Subcutaneous abdominal adipose tissue (tissue), 5 donors: ENCODE data around the gene NHS.

Source experiments
- H3K27ac ChIP-seq: one replicate; pipeline ENCODE4 v1.7.0; 2013; ENCODE audit warnings: low read depth, mild to moderate bottlenecking, inconsistent platforms, low read length, moderate library complexity
- H3K27me3 ChIP-seq, 5 donors: one replicate each; pipeline ENCODE4 v1.7.0; 2013; ENCODE audit warnings: low read length in 5 of 5, inconsistent platforms in 1 of 5; ENCODE audit not compliant: control insufficient read depth in 5 of 5, insufficient read depth in 4 of 5
- H3K36me3 ChIP-seq, 5 donors: one replicate each; pipeline ENCODE4 v1.7.0; 2013; ENCODE audit warnings: low read length in 5 of 5; ENCODE audit not compliant: control insufficient read depth in 5 of 5, insufficient read depth in 5 of 5
- H3K4me1 ChIP-seq, 5 donors: one replicate each; pipeline ENCODE4 v1.7.0; 2013; ENCODE audit warnings: low read length in 5 of 5, mild to moderate bottlenecking in 3 of 5, moderate library complexity in 1 of 5; ENCODE audit not compliant: control insufficient read depth in 5 of 5, insufficient read depth in 5 of 5
- H3K4me3 ChIP-seq, 5 donors: one replicate each; pipeline ENCODE4 v1.7.0; 2013; ENCODE audit warnings: low read length in 5 of 5, low read depth in 1 of 5
- H3K9ac ChIP-seq, 5 donors: one replicate each; pipeline ENCODE4 v1.7.0; 2013; ENCODE audit warnings: low read length in 5 of 5, mild to moderate bottlenecking in 4 of 5, moderate library complexity in 3 of 5
- H3K9me3 ChIP-seq, 5 donors: one replicate each; pipeline ENCODE4 v1.7.0; 2013; ENCODE audit warnings: low read length in 5 of 5; ENCODE audit not compliant: control insufficient read depth in 5 of 5
- donor health status: healthy.
- donor health status: healthy.
- donor health status: healthy.
- donor health status: healthy.
- donor health status: healthy.

Gene NHS

GRCh38 chrX:17414027-17414658, 39.1 kb downstream of the NHS start:
- Histone ChIP-seq H3K36me3 (no peaks in the 10 kb centered on the region), H3K9ac (peak overlapping the region in 1 of 5 donors; percentile 32), H3K27ac (peak overlapping the region; percentile 40), H3K9me3 (no peaks in the 10 kb centered on the region), H3K4me3 (no peak overlapping the region), H3K4me1 (peaks cover 0 to 16% (median 4%) of the 10 kb centered on the region in 5 donors), H3K27me3 (peaks cover 0 to 5% (median 3%) of the 10 kb centered on the region in 5 donors)

- H3K9me3 ChIP-seq: no peaks in the 10 kb centered on the region
- no peaks in the 10 kb centered on the region for H3K36me3 ChIP-seq
- peak overlapping the region; percentile 40 for H3K27ac ChIP-seq
- H3K4me1 ChIP-seq: peaks cover 0 to 16% (median 4%) of the 10 kb centered on the region in 5 donors
- H3K27me3 ChIP-seq: peaks cover 0 to 5% (median 3%) of the 10 kb centered on the region in 5 donors
- H3K9ac ChIP-seq: peak overlapping the region in 1 of 5 donors; percentile 32
- no peak overlapping the region for H3K4me3 ChIP-seq
Measured at GRCh38 chrX:17414839-17415238, 39.8 kb downstream of the NHS start.

GRCh38 chrX:17415242-17415810, 40.3 kb downstream of the NHS start:
- Histone ChIP-seq H3K27me3 (peaks cover 0 to 7% (median 5%) of the 10 kb centered on the region in 5 donors), H3K27ac (peak overlapping the region; percentile 6), H3K4me1 (peaks cover 0 to 16% (median 4%) of the 10 kb centered on the region in 5 donors)

GRCh38 chrX:17417372-17417771, 42.4 kb downstream of the NHS start:
- H3K9ac ChIP-seq: no peak overlapping the region
- peaks cover 0 to 16% (median 4%) of the 10 kb centered on the region in 5 donors for H3K4me1 ChIP-seq
- H3K36me3 ChIP-seq: no peaks in the 10 kb centered on the region
- H3K9me3 ChIP-seq: no peaks in the 10 kb centered on the region
- H3K27me3 ChIP-seq: peaks cover 0 to 8% (median 4%) of the 10 kb centered on the region in 5 donors
- no peak overlapping the region for H3K27ac ChIP-seq
- H3K4me3 ChIP-seq: no peak overlapping the region

More at GRCh38 chrX:17415242-17415810, 40.3 kb downstream of the NHS start:
- no peak overlapping the region for H3K4me3 ChIP-seq
- no peak overlapping the region for H3K9ac ChIP-seq
- no peaks in the 10 kb centered on the region for H3K9me3 ChIP-seq
- no peaks in the 10 kb centered on the region for H3K36me3 ChIP-seq

- Histone ChIP-seq H3K27ac (no peak overlapping the region), H3K9ac (no peak overlapping the region), H3K36me3 (no peaks in the 10 kb centered on the region), H3K4me1 (no peaks in the 10 kb centered on the region), H3K27me3 (peaks cover 0 to 4% (median 3%) of the 10 kb centered on the region in 5 donors), H3K4me3 (no peak overlapping the region), H3K9me3 (peaks cover 0 to 3% (median 0%) of the 10 kb centered on the region in 5 donors)
Measured at GRCh38 chrX:17425136-17425535, 50.1 kb downstream of the NHS start.

GRCh38 chrX:17425551-17425950, 50.6 kb downstream of the NHS start:
- H3K9ac ChIP-seq: no peak overlapping the region
- no peaks in the 10 kb centered on the region for H3K4me1 ChIP-seq
- no peak overlapping the region for H3K4me3 ChIP-seq
- H3K9me3 ChIP-seq: peaks cover 0 to 3% (median 0%) of the 10 kb centered on the region in 5 donors
- H3K27ac ChIP-seq: no peak overlapping the region
- no peaks in the 10 kb centered on the region for H3K36me3 ChIP-seq
- H3K27me3 ChIP-seq: peaks cover 0 to 3% (median 0%) of the 10 kb centered on the region in 5 donors

GRCh38 chrX:17431171-17431570, 56.2 kb downstream of the NHS start:
- Histone ChIP-seq H3K36me3 (no peaks in the 10 kb centered on the region), H3K9ac (no peak overlapping the region), H3K27me3 (peaks cover 0 to 4% (median 2%) of the 10 kb centered on the region in 5 donors), H3K4me1 (peaks cover 0 to 14% (median 10%) of the 10 kb centered on the region in 5 donors), H3K9me3 (peaks cover 0 to 3% (median 0%) of the 10 kb centered on the region in 5 donors), H3K4me3 (no peak overlapping the region), H3K27ac (no peak overlapping the region)

- Histone ChIP-seq H3K4me3 (no peak overlapping the region), H3K9ac (no peak overlapping the region), H3K9me3 (peaks cover 0 to 3% (median 0%) of the 10 kb centered on the region in 5 donors), H3K4me1 (peaks cover 0 to 14% (median 10%) of the 10 kb centered on the region in 5 donors), H3K36me3 (no peaks in the 10 kb centered on the region), H3K27me3 (peaks cover 0 to 4% (median 2%) of the 10 kb centered on the region in 5 donors), H3K27ac (no peak overlapping the region)
Measured at GRCh38 chrX:17432158-17432557, 57.2 kb downstream of the NHS start.

- no peak overlapping the region for H3K9ac ChIP-seq
- no peak overlapping the region for H3K27ac ChIP-seq
- H3K36me3 ChIP-seq: no peaks in the 10 kb centered on the region
- peaks cover 0 to 3% (median 0%) of the 10 kb centered on the region in 5 donors for H3K9me3 ChIP-seq
- H3K27me3 ChIP-seq: peaks cover 0 to 8% (median 4%) of the 10 kb centered on the region in 5 donors
- H3K4me1 ChIP-seq: peaks cover 0 to 14% (median 10%) of the 10 kb centered on the region in 5 donors
- no peak overlapping the region for H3K4me3 ChIP-seq
Measured at GRCh38 chrX:17433965-17434364, 59.0 kb downstream of the NHS start.

- Histone ChIP-seq H3K36me3 (no peaks in the 10 kb centered on the region), H3K4me3 (peak overlapping the region in 1 of 5 donors; percentile 4), H3K9me3 (no peaks in the 10 kb centered on the region), H3K27ac (no peak overlapping the region), H3K4me1 (peaks cover 0 to 17% (median 10%) of the 10 kb centered on the region in 5 donors), H3K27me3 (peaks cover 0 to 8% (median 4%) of the 10 kb centered on the region in 5 donors), H3K9ac (peak overlapping the region in 1 of 5 donors; percentile 17)
Measured at GRCh38 chrX:17435476-17435875, 60.5 kb downstream of the NHS start.
